ENCODE data around the gene PBX1.

Gene PBX1

GRCh38 chr1:164767752-164768402 is 208.9 kb downstream of the PBX1 start:
- no peak for DNase-seq

GRCh38 chr1:164768619-164769018 is 209.6 kb downstream of the PBX1 start:
- no peak for DNase-seq

- DNase-seq = no peak
Observed at GRCh38 chr1:164769486-164770130, 210.6 kb downstream of the PBX1 start.

- DNase-seq = no peak
Observed at GRCh38 chr1:164770131-164770529, 211.1 kb downstream of the PBX1 start.

- no peak for DNase-seq
Observed at GRCh38 chr1:164771041-164771618, 212.1 kb downstream of the PBX1 start.

- DNase-seq = no peak
Observed at GRCh38 chr1:164771619-164772361, 212.8 kb downstream of the PBX1 start.

GRCh38 chr1:164772635-164773034 is 213.7 kb downstream of the PBX1 start:
- no peak for DNase-seq

- no peak for DNase-seq
Observed at GRCh38 chr1:164773102-164773501, 214.1 kb downstream of the PBX1 start.

GRCh38 chr1:164774413-164774812 is 215.4 kb downstream of the PBX1 start:
- no peak for DNase-seq

GRCh38 chr1:164774819-164775654 is 216.1 kb downstream of the PBX1 start:
- no peak for DNase-seq

- DNase-seq = no peak
Observed at GRCh38 chr1:164777518-164777917, 218.5 kb downstream of the PBX1 start.

- no peak for DNase-seq
Observed at GRCh38 chr1:164779376-164779775, 220.4 kb downstream of the PBX1 start.

GRCh38 chr1:164780111-164780812 is 221.3 kb downstream of the PBX1 start:
- no peak for DNase-seq

GRCh38 chr1:164780863-164781262 is 221.9 kb downstream of the PBX1 start:
- DNase-seq = no peak

GRCh38 chr1:164781972-164782371 is 223.0 kb downstream of the PBX1 start:
- DNase-seq = no peak

- DNase-seq = no peak
Observed at GRCh38 chr1:164783778-164784555, 225.0 kb downstream of the PBX1 start.

- DNase-seq = no peak
Observed at GRCh38 chr1:164784960-164785359, 226.0 kb downstream of the PBX1 start.

GRCh38 chr1:164785841-164786534 is 227.0 kb downstream of the PBX1 start:
- no peak for DNase-seq

GRCh38 chr1:164786980-164787833 is 228.2 kb downstream of the PBX1 start:
- DNase-seq = no peak

GRCh38 chr1:164787834-164788231 is 228.8 kb downstream of the PBX1 start:
- DNase-seq = peak; percentile 82
